AML-193 (cell line): Measurements from ENCODE around the gene PLA2G3.
"Not testable (repeated sequence)": the region's sequence is repeated elsewhere in the genome, so short reads cannot be mapped to it uniquely, and the experiment has no call there.

Experiments
- DNase-seq, 2 experiments: peaks; one replicate each; lab custom pipeline; 2025; lab: John Stamatoyannopoulos, UW

Gene PLA2G3

DNA sequence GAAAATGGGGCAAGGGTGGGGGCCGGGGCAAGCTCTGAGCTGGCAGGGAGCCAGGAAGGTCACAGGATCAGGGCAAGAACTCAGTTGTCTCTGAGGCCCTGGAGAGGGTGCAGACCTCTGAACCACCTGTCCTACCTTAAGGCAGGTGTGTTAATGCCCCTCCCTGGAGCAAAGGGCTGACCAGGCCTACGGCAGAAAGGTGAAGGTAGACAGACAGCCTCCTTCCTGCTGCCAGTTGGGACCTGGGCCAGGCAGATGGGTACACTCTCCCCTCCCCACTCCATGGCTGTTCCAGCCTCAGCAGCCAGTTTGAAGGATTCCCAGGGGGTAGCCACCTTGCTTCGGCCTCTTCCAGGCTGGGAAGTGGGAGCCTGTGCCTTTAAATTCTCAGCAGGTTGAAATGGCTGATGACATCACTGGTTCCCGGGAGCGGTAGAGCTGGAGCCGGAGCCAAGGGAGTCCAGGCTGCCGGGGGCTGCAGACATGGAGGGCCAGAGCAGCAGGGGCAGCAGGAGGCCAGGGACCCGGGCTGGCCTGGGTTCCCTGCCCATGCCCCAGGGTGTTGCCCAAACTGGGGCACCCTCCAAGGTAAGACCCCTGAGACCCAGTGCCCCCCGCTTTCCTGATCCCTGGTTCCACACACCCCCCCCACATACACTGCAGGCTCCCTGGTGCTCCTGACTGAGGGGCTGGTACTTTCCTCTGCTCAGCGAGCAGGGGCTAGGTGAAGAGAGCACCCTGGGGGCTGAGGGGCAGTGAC lies 17.6 kb downstream of the PLA2G3 start, which contains the start of gene INPP5J:
TSS of gene INPP5J (plus strand) at position 435 of the 760 bp plus-strand sequence. CDS start at position 484, 49 bp downstream.
- DNase-seq: no peak

DNA sequence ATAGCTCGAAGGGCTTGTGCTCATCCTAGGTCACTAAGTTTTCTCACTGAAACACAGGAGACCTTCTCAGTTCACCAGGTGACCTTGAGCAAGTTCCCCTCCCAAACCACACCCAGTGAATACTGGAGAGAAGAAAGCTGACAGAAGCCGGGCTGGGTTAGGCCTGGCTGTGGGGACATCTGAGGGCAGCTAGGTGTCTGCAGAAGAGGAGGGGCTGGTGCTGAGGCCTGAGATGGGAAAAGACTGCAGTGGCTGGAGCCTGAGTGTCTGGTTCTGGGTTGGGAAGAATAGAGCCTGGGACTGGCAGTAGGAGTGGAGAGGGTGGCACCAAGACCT lies 18.1 kb downstream of the PLA2G3 start:
- DNase-seq: no peak

- no peak for DNase-seq
Observed at GRCh38 chr22:31121403-31121802, 18.9 kb downstream of the PLA2G3 start.

GRCh38 chr22:31120642-31121041 lies 19.7 kb downstream of the PLA2G3 start:
- no peak for DNase-seq

- no peak for DNase-seq
Observed at GRCh38 chr22:31120230-31120629, 20.1 kb downstream of the PLA2G3 start.

DNA sequence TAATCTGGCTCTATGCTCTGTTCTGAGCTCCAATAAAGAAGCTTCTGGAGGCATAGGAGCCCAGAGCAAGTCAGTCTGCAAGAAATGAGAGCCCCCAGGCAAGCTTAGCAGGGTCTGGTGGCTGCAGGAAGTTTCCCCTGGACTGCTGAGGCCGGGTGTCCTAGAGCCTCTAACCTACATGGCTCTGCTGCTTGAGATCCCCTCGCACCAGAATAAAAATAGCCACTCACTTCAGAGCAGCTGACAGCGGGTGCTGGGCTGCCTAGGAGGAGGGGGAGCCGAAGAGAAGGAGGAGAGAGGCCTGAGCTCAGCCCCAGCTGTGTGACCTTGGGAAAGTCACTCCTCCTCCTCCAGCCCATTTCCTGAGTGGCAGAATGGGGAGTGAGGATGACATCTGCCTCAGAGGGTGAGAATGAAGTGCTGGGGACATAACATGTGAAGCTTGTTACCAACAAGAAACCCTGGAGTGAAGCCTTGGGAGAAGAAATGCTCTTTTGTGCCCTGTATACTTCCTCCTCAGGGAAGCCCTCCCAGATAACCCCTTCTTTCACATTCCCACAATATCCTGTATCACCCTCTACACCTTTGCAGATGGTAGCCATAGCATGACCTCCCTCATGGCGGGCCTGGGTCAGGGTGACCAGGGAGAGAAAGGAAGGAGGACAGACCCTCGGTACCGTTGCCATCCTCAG lies 21.1 kb downstream of the PLA2G3 start:
- DNase-seq: no peak

DNA sequence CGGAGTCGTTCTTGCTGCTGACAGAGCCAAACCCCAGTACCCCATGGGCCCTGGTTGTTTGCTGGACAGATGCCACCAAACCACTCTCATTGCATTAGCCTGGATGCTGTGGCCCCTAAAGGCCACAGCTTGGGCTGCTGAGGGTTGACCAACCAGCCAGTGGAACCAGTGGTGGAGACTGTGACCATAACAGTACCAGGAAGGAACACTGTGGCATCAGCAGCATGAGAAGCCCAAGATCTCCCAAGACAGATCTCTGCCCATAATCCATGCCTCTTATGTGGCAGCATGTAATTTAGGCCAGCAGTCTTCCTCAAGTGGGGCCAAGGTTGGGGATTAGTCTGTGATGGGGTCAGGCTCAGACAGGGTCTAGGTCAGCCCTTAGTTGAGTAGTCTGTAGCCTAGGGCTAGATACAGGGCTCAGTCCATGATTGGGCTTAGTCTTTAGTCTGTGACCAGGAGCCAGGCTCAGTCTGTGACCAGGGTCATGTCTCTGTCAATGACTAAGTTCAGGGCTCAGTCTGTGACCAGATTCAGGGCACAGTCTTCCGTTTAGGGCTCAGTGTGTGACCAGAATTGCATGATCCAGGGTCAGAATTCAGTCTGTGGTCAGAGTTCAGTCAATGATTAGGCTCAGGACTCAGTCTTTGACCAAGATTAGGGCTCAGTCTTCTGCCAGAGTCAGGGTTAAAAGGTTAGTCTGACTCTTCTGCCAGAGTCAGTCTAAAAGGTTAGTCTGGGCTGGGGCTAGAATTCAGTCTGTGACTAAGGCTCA lies 22.1 kb downstream of the PLA2G3 start:
- DNase-seq: no peak

DNA sequence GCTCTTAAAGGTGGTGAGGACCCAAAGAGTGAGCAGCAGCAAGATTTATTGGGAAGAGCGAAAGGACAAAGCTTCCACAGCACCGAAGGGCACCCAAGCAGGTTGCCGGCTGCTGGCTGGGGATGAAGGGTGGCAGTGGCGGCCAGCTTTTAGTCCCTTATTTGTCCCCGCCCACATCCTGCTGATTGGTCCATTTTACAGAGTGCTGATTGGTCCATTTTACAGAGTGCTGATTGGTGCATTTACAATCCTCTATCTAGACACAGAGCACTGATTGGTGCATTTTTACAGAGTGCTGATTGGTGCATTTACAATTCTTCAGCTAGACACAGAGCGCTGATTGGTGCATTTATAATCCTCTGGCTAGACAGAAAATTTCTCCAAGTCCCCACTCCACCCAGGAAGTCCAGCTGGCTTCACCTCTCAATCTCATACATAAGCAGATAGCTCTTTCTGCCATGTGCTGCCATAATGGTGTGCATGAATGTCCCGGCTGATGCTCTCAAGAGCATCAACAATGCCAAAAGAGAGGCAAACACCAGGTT lies 27.7 kb downstream of the PLA2G3 start:
- not testable (repeated sequence) for DNase-seq

- DNase-seq: no peak
Observed at GRCh38 chr22:31107894-31108218, 32.5 kb downstream of the PLA2G3 start.

GRCh38 chr22:31107178-31107893 lies 33.0 kb downstream of the PLA2G3 start, which contains the start of gene SELENOM:
SELENOM (minus strand) TSS chr22:31107568; CDS start chr22:31107505, 63 bp downstream.
- peak; percentile 42 to 55 for DNase-seq

- DNase-seq: no peak
Observed at GRCh38 chr22:31106731-31107177, 33.6 kb downstream of the PLA2G3 start.

DNA sequence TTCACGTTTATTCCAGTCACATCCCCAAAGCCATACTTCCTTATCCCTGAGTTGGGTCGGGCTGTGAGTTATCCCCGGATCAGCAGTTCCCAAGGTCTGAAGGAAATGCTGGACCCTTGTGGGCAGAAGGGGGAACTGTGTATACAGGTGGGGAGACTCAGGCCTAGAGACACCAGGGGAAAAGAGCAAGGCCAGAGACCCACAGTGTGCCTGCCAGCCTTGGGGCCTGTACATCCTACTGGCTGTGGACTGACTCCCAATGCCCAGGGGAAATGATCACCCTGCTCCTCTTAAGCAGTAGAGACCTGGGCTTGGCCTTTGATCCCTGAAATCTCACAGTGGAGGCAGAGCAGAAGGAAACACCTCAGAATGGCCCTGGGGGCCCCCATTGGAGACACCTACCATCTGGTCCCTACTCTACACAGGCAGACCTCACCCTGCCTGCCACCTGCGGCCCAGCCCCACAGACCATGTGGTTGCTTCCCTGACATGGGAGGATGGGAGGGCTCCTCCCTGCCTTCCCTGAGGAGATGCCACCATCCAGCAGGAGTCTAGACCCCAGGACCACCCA lies 34.2 kb downstream of the PLA2G3 start:
- DNase-seq: no peak

DNA sequence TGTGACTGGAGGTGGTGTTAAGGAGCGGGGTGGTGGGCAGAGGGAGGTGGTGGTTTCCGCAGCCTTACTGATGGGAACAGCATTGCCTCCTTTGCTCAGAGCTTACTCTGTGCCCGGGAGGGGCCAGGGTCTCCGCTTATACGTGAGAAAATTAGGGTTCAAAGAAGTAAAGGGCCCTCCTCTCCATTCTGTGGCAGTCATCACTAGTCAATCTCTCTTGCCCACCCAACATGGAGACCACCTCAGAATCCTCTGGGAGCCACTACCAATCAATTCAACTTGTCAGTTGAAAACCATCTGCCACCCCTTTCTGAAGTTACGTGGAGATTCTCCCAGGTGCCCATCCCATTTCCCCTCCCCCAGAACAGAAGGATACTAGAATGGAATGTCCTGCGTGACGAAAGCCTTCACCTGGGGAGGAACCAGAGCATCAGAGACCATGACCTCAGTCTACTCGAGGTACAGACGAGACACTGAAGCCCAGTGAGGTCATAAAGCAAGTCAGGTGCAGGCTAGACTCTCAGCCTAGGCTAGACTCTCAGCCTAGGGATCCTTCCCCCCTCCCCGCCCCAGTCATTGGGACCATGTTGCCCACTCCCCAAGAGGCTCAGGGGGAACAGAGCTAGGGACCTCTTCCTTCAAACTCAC lies 34.9 kb downstream of the PLA2G3 start:
- no peak for DNase-seq

- no peak for DNase-seq
Observed at GRCh38 chr22:31104869-31105268, 35.4 kb downstream of the PLA2G3 start.

DNA sequence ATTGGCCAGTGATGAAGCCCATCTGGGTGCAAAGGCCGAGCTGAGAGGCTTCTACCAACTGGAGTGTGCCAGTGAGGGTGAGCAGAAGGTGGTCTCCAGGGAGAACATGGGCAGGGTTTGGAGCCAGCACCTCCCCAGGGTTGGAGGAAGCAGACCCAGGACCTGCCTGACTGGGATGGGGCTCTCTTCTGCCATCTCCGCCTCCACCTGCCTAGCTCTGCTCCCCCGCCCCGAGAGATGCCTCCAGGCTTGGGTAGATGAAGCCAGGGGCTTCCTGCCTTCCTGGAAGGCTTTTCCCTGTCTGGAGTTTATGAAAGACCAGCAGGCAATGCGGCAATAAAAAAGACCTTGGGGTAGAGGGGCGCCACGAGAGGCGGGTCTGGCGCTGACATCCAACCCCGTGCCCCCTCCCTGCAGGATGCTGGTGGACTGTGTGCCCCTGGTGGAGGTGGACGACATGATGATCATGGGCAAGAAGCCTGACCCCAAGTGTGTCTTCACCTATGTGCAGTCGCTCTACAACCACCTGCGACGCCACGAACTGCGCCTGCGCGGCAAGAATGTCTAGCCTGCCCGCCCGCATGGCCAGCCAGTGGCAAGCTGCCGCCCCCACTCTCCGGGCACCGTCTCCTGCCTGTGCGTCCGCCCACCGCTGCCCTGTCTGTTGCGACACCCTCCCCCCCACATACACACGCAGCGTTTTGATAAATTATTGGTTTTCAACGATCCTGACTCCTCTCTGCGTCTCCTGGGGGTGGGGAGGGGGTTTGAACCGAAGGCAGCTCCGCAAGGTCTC lies 36.2 kb downstream of the PLA2G3 start:
- DNase-seq: no peak

DNA sequence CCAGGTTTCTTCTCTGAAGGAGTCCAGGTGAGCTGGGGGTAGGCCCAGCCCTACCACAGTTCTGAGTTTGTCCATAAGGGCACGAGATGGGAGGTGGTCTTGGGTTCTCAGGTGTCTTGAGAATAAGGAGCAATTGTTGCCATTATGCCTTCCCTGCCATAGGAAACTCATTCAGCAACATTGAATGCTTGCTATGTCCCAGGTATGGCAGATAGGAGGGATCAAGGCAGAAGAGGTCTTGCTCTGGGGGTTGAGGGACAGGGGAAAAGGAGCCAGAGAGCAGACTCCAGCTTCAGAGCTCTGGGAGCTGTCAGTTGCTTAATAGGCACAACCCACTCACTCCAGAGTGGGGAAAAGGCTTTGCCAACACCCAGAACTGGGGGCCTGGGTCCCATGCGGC lies 37.2 kb downstream of the PLA2G3 start:
- DNase-seq: no peak

- no peak for DNase-seq
Observed at GRCh38 chr22:31102441-31103081, 37.7 kb downstream of the PLA2G3 start.

DNA sequence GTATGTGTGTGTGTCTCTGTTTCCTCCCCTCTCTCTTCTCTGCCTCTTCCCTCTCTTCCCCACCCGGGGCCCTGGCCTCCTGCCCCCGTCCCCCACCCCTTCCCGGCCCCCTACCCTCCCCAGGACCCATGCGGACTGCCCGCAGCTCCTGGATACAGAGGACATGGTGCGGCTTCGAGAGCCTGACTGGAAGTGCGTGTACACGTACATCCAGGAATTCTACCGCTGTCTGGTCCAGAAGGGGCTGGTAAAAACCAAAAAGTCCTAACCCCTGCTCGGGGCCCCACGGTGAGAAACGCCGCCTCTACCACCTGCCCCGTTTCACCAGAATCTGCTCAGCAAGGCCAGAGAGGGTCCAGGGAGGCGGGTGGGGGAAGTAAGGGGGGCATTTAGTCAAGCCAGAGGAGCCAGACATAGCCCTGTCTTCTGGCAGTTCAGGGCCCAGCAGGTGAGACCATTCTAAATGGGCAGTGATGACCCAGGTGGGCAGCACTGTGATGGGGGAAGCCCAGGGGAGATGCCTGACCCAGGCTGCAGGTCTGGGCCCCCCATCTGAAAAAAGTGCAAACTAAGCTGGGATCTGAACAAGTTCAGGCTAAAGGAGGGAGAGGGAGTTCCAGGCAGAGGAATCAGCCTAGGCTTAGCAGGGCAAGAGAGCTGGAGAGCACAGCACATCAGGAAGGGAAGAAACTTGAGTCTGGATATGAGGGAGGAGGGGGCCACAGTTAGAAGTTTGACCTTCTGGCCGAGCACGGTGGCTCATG lies 39.4 kb downstream of the PLA2G3 start:
- no peak for DNase-seq
